Left hindlimb (tissue), 1 donor: ENCODE results near the gene C9.
A peak's percentile ranks its signal among the peaks of the same experiment; 100 is the strongest.
"Not testable (repeated sequence)": the region's sequence is repeated elsewhere in the genome, so short reads cannot be mapped to it uniquely, and the experiment has no call there.

Experiments
- DNase-seq: peaks from one replicate; pipeline ENCODE4 v3.0.0-alpha.2; 2018

The C9 gene

DNA sequence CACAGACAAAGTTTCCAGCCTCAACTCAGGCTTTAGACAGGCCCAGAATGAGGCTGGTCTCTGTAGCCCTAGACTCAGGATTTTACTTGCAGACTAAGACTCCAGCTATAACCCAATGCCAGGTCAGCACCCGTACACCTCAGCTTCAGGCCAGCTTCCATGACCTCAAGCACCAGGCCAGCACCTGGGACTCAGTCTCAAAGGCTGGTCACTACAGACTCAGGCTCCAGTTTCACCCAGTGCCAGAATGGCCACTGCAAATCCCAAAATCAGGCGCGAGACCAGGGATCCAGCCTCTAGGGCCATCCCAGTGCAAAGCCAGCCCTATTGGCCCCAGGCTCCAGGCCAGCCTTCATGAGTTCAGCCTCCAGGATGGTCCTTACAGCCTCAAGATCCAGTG, 44.9 kb downstream of the C9 start:
- no peak for DNase-seq

DNA sequence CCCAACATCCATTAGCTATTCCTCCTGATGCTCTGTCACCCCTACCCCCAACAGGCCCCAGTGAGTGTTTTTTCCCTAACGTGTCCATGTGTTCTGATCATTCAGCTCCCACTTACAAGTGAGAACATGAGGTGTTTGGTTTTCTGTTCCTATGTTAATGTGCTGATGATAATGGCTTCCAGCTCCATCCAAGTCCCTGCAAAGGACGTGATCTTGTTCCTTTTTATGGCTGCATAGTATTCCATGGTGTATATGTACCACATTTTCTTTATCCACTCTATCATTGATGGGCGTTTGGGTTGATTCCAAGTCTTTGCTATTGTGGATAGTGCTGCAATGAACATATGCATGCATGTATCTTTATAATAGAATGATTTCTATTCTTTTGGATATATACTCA, 47.8 kb downstream of the C9 start:
- not testable (repeated sequence) for DNase-seq

DNA sequence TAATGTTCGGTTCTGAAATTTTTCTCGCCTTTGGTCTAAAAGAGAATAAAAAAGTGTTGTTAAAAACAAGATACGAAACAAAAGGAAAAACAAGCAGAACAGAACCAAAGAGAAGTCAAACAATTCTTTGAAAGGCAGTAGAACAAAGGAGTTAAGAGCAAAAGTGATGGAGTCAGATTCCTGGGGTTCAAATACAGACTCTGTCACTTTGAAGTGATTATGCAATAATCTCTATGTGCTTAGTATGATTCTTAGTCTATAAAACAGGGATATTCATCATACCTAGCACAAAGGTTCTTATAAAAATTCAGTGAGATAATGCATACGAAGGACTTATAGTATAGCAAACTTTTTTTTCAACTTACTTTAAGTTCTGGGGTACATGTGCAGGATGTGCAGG, 48.3 kb downstream of the C9 start:
- no peak for DNase-seq

DNA sequence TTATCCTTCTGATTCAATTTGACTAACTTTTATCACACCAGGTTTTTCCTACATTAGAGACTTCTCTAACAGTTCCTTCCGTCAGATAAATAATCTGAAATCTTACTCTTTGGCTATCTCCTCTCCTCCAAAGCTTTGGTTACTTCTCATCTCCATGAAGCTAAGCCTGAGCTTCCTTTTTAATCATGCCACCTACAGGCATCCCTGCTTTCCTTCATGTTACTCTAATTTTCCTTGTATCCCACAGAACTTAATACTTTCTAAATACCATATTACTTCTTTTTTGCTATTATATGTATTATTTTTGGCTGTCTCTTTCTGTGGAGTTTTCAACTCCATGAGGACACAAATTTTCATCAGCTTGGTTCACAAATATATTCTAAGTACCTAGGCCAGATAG, 49.7 kb downstream of the C9 start:
- DNase-seq: no peak

DNA sequence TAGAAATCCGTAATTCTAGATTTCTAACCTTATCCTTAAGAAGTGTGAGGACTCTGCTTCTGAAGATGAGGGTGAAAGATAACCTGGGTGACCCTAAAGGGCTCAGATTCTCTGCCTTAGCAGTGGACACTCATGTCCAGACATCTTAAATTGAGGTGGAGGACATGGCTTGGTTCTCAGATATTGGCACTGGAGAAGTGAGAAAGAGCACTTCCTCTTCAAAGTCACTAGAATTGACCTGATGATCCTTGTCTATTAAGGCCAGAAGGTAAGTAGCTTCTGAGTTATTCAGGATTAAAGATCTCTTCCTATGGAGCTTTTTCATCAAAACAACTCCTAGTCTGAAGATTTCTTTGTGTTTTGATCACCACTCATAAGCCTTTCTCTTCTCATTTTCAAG, 54.8 kb downstream of the C9 start:
- DNase-seq: no peak

DNA sequence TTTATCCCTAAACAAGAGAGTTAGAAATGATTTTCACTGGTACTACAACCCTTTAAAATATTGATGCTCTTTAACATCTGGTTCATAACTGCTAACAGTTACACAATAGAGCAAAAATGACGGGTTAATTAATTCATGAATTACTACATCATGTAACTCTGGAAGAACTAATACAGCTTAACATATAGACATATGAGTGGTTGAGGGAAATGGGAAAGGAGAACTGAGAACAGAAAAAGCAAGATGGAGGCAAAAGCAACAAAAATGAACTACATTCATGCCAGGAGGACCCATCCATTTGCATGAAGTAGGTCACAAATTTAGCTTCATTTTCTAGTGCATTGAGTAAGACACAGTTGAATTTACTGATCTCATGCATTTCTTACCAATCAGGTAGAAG, 61.8 kb downstream of the C9 start:
- no peak for DNase-seq

DNA sequence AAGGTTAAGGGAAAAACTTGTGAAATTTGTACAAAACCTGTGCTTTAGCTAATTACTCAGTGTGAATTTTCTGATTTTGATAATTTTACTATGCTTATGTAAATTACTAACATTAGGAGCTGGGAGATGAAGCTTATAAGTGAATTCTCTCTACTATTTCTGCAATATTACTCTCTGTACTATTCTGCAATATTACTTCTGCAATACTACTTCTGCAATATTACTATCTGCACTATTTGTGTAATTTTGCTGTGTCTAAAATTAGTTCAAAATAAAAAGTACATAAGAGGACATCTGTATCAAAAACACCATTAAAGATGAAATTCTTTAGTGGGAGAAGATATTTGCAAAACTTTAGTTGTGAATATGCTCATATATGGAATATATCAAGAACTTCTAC, 62.9 kb downstream of the C9 start:
- DNase-seq: no peak

DNA sequence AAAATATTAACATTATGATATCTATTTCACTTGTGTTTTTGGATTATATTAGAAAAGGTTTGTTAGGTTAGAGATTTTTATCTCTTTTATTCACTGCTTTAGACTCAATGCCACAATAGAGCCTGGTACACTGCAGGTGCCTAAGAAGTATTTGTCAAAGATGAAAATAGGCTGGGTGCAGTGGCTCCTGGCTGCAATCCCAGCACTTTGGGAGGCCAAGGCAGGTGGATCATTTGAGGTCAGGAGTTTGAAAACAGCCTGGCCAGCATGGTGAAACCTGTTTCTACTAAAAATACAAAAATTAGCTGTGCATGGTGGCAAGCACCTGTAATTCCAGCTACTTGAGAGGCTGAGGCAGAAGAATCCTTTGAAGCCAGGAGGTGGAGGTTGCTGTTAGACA, 64.3 kb downstream of the C9 start:
- DNase-seq: no peak

DNA sequence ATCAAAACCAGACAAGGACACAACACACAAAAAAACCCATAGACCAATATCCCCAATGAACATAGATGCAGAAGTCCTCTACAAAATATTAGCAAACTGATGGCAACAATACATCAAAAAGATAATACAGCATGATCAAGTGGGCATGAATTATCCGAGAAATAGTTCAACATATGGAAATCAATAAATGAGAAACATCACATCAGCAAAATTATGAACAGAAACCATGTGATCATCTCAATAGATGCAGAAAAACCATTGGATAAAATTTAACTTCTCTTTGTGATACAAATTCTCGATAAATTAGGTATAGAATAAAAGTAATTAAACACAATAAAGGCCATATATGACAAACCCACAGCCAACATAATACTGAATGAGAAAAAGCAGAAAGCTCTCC, 69.6 kb downstream of the C9 start:
- no peak for DNase-seq

DNA sequence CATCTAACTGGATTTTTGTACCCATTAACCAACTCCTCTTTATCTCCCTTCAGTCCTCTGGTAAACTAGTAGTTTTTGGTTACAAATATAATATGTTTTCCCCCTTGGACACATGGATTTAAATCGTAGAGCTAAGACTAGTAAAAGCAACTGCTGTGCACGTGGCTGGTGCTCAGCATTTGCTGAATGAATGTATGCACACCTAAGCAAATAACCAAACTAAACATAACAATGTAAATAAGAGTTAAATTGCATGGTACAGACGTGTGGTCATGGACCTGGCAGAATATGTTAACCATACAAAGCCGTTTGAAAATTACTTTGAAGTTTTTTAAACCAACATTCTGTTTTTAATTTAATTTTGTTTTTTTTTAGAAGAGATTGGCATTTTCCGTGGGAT, 79.7 kb downstream of the C9 start:
- no peak for DNase-seq

DNA sequence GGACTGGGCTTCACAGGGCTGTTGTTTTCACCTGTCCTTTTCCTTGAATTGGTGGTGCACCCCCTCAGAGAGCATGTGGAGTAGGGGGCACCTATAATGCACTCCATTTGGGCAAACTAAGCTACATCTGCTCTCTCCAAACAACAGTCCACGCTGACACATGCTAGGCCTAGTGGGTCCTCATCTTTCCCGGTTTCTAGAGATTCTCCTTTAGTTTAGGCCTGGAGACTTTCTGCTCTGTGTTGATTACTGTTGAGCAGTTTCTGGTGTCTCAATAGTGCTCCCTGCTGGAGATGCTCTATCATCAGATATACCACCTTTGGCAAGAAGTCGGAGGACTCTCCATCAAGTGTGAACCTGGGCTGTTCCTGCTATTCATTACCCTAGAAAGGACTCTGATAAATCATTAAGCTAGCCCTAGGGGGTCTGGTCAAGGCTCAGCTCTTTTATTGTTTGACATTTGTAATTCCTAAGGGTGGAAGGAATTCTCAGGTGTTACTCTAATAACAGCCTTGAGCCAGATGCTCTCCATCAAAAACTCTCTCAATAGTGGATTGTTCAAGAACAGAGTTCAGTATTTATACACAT, 81.0 kb downstream of the C9 start:
- DNase-seq: peak; percentile 28

DNA sequence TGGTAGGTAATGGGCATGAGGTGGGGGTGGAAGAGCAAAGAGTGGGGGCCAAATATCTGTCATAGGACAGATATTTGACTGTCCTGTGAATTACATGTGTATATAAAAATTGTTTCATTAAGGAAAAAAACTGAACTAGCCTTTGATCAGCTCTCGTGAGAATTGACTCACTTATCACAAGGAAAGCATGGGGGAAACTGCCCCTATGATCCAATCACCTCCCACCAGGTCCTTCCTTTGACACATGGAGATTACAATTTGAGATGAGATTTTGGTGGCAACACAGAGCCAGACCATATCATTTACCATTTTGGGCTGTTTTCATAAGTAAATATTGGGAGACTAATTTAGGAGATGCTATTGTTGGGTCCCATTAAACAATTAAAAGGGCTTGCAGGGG, 81.7 kb downstream of the C9 start:
- DNase-seq: no peak

DNA sequence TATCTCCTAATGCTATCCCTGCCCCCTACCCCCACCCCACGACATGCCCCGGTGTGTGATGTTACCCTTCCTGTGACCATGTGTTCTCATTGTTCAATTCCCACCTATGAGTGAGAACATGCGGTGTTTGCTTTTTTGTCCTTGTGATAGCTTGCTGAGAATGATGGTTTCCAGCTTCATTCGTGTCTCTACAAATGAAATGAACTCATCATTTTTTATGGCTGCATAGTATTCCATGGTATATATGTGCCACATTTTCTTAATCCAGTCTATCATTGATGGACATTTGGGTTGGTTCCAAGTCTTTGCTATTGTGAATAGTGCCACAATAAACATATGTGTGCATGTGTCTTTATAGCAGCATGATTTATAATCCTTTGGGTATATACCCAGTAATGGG, 88.4 kb downstream of the C9 start:
- not testable (repeated sequence) for DNase-seq

DNA sequence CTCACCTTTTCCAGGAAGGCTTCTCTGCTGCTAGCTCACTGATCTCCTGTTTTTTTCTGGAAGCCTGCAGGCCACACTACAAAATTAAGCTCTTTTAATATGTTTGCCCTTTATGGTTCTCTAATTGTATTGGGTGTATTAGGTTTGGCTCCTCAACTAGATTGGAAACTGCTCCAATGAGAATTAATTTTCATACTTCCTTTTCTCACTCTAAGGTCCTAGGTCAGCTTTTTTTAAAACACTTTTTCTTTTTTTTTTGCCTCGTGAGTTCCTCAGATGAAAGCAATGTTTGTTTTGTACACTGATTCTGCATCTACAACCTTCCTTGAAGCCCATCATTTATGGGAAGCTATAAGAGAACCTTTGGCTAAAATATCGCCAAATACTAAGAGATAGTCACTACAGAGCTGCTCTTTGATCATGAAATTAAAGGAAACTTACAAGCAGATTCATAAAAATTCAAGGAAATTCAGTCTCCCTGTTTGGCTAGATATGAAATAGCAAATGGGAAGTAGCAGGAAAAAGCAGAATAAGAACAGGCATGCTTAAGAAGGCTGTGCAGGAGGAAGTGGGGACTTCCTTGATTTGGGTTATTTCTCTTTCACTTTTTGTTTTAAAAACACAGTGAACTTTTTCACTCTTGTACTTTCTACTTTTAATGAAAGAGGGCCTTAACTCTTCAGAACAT, 89.8 kb downstream of the C9 start:
- DNase-seq: no peak

DNA sequence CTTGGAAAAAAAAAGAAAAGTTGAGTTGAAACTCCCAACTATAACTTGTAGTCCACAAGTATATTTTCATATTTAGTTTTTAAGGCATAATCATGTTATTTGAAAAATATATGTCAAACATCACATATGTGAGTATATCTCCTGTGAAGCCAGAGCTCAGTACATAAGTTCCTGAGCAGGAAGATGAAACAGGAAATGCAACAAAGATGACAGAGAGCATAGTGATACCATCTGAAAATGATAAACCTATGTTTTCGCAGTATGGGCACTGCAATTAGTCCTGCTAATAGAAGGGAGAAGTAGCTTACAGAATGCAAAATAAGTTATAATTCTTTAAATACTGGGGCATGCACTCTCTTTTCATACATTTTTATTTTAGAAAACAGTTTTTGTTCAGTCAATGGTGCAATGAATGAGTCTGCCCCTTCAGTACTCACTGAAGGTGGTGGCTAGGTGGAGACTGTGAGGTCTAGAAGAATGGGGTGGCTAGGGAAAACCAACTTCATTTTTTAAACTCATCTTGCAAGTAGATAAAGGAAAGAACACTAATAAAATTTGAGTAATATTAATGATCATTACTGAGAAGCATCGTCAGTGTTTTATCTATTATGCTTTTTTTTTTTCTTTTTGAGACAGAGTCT, 90.9 kb downstream of the C9 start:
- no peak for DNase-seq

DNA sequence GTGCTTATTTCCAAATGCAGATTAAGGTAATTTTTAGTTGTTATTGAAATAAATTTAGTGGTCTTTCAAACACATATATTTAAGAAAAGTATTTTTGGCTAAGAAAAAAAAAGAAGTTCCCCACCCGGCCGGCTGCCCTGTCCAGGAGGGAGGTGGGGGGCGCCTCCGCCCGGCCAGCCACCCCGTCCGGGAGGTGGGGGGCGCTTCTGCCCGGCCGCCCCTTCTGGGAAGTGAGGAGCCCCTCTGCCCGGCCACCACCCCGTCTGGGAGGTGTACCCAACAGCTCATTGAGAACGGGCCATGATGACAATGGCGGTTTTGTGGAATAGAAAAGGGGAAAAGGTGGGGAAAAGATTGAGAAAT, 91.4 kb downstream of the C9 start:
- DNase-seq: not testable (repeated sequence)

DNA sequence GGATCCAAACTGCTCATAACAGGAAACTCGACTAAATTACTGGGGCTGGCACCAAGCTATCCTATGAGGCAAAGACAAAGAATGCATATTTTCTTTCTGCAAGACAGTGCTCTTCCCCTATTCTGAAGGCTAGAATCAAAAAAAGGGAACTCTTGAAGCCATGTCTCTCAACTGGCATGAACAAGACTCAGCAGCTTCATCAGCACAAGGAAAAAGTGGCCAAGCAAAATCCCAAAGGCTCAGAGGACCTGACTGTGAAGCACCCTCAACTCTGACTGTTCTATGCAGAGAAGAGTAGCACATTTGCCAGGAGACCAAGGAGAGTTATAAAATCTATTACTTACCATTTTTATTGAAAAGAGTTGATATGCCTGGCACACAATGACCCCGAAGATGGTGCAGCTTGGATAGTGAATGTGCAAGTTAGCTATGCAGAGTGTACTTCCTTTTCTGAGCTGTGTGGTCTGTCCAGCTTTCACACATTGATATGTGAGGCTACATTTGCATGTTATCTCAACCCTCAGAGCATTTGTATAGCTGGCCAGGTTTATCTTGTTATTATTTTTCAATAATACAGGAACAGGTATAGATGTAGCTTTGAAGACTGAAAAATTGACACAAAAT, 94.0 kb downstream of the C9 start:
- DNase-seq: no peak

DNA sequence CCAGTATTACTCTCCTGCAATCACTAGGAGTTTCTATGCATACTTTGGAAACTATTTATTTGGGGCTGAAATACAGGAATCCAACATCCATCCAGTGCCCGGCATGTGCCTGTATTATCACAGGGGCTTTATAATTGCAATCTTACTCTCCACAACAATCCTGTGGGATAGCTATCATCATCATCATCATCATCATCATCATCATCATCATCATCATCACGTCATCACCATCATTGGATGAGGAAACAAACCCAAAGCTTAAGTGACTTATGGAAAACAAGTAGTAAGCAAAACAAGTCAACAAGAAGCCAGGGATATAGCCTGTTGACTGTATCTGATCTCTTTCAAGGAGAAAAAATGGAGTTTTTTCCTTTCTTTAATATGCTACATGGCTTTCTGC, 97.1 kb downstream of the C9 start:
- DNase-seq: no peak

DNA sequence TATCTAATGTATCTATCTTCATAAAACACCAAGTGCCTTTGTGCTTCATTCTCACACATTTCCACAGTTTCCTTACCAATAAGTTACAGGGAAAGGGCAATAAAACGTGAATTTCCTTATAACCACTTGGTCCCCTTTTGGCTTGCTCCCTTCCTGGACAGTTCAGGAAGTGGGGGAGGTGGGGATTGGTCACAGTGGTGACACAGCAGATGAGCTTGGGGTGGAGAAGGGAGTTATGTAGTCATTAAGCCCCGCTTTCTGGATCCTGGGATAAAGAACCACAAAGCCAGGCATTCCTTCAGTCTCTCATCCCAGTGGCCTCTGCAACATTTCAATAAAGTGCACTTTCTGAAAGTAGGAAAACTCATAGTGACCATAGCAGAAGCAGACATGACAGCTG, 97.9 kb downstream of the C9 start:
- DNase-seq: no peak

DNA sequence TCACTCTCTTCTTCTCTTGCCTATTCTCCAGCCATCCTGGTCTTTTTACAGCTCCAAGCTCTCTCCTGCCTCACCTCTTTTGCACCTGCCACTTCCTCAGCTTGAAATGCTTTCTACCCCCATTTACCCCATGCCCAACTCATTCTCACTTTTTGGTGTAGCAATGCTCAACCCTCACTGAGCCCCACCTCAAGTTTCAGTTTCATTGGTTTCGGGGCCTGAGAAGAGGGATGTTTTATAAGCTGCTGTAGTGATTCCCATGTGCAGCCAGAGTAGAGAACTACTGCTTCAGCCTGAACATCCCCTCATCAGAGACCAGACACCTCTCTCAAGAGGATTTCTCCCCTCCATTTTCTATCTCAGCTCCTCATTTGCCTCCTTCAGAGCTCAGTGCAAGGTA, 99.8 kb downstream of the C9 start:
- no peak for DNase-seq

DNA sequence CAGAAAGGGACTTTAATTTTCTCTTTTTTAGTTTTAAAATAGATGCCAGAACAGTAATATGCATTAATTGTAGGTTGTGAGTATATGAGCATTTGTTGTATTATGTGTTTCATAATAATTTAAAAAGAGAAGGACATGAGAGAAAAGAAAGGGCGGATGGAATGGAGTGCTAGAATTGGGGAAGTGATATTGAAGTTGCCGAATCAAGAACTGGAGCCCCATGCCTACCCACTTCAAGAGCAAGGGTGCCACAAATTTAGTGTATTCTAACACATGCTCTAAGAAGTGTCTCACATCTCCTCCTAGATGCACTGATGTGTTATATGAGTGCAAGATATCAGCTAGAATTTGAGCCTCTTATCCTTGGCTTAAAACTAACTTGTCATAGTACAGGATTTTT, 101.3 kb downstream of the C9 start:
- DNase-seq: no peak

DNA sequence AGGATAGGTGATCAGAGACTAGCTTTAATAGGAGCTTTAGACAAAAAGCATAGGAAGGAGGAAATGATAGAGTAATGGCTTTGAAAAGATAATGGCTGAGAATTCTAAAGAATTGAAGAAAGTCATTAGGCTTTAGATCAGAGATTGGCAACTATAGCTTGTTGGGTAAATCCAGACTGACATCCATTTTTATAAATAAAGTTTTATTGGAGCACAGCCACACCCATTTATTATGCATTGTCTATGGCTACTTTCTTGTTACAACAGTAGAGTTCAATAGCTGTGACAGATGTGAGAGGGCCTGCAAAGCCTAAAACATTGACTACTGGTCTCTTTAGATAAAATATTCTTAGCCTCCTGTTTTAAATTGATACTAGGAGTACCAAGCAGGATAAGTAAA, 104.2 kb downstream of the C9 start:
- no peak for DNase-seq

DNA sequence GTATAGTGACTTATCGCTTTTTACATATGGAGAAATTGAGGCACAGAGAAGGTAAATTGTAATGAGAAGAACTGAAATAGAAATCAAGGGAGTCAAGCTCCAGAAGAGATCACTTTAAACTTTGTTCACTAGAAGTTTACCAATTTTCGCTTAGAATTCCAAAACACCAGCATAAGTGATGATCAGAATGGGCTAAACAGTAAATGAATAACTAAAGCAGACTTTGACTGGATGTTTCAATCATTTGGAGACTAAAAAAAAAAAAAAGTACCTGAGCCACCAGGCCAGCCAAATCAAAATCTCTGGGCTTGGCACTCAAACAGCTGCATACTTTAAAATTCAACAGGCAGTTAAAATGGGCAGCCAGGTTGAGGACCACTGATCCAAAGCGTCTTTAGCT, 106.7 kb downstream of the C9 start:
- no peak for DNase-seq

DNA sequence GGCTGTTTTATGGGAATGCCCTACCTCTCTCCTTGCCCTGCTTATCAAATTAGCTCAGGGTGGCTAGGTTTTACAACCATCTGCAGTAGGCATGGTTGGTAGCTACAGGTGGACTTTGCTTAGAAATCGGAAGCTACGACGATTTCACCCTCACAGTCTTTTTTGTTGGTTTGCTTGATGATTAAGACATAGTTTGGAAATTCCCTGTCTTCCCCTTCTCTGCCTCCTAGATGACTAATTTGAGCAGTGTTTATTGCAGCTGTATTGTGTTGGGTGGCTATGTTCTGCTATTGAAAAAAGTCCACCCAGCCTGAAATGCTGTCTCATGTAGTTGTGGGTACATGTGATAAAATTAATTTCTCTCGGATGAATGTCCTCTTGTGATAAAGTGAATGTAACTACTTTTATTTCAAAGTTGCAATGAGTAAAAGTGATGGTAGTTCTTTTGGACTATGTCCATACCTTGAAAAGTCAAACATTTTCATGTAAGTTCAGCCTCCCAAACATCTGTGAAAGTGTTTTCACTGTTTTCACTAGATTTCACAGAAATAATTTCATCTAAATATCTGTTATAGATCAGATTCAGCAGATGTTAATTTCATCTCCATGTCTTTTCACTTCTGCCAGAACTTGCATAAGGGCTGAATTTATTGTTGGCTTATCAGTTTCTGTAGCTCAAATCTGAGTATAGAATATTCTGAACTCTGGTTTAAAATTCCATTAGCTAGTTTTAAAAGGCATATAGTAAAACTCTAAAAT, 107.6 kb downstream of the C9 start:
- DNase-seq: no peak
